CD4-positive, alpha-beta memory T cell (primary cell): Measurements from ENCODE around the gene ETV6. TPM values are rescaled to one million over a fixed set of nuclear protein-coding genes. Genes with fewer than 3 reads are reported as not detected.

Source experiments
- CTCF ChIA-PET: fragments of 350-600 bp; sonication (Branson Sonifier 250); formaldehyde crosslinking; loops from one replicate; lab custom pipeline; 2021; ENCODE audit warnings: inconsistent platforms; ENCODE audit not compliant: partially characterized antibody; lab: Charles Lee
- POLR2A ChIA-PET: fragments of 350-600 bp; sonication (Branson Sonifier 250); formaldehyde crosslinking; loops from one replicate; lab custom pipeline; 2021; ENCODE audit not compliant: partially characterized antibody; lab: Charles Lee
- DNase-seq, 5 donors: peaks; one replicate each; pipeline versions ENCODE4 v3.0.0 to v3.0.0-alpha.2; 2020 to 2022; ENCODE audit warnings: mixed read lengths in 1 of 5
- H3K27ac ChIP-seq: one replicate; pipeline ENCODE4 v1.7.0; 2013; ENCODE audit warnings: low read depth, low read length
- H3K27me3 ChIP-seq: 2 replicates; pipeline ENCODE4 v1.7.0; 2013; ENCODE audit warnings: mild to moderate bottlenecking, low read length, moderate library complexity; ENCODE audit not compliant: insufficient read depth
- H3K36me3 ChIP-seq: 2 replicates; pipeline ENCODE4 v1.7.0; 2013; ENCODE audit warnings: mild to moderate bottlenecking, low read length, moderate library complexity; ENCODE audit not compliant: insufficient read depth
- H3K4me1 ChIP-seq: 2 replicates; pipeline ENCODE4 v1.7.0; 2013; ENCODE audit warnings: mild to moderate bottlenecking, low read length, moderate library complexity; ENCODE audit not compliant: insufficient read depth
- H3K4me3 ChIP-seq, 2 donors: one replicate each; pipeline ENCODE4 v1.7.0; 2013; ENCODE audit warnings: low read length in 2 of 2, mild to moderate bottlenecking in 1 of 2
- H3K9me3 ChIP-seq, 2 donors: one replicate each; pipeline ENCODE4 v1.7.0; 2013; ENCODE audit warnings: low read length in 2 of 2, control low read depth in 1 of 2; ENCODE audit not compliant: control insufficient read depth in 1 of 2
- H3K27ac Mint-ChIP-seq, 7 donors: one replicate each; pipeline ENCODE4 v1.8.0; 2020 to 2021; ENCODE audit warnings: mixed read lengths in 7 of 7, mild to moderate bottlenecking in 6 of 7, inconsistent platforms in 3 of 7, moderate library complexity in 3 of 7
- H3K27me3 Mint-ChIP-seq, 2 donors: one replicate each; pipeline ENCODE4 v1.8.0; 2020 to 2021; ENCODE audit warnings: mixed read lengths in 2 of 2
- H3K36me3 Mint-ChIP-seq, 2 donors: one replicate each; pipeline ENCODE4 v1.8.0; 2020 to 2021; ENCODE audit warnings: mixed read lengths in 2 of 2, inconsistent platforms in 1 of 2, mild to moderate bottlenecking in 1 of 2
- H3K4me1 Mint-ChIP-seq, 4 donors: one replicate each; pipeline ENCODE4 v1.8.0; 2020 to 2021; ENCODE audit warnings: mixed read lengths in 4 of 4, mild to moderate bottlenecking in 1 of 4
- H3K4me3 Mint-ChIP-seq, 8 donors: one replicate each; pipeline ENCODE4 v1.8.0; 2020 to 2021; ENCODE audit warnings: mixed read lengths in 8 of 8, mild to moderate bottlenecking in 7 of 8, moderate library complexity in 6 of 8, inconsistent platforms in 3 of 8
- H3K9me3 Mint-ChIP-seq, 8 donors: one replicate each; pipeline ENCODE4 v1.8.0; 2020 to 2021; ENCODE audit warnings: mixed read lengths in 8 of 8, mild to moderate bottlenecking in 5 of 8, inconsistent platforms in 3 of 8, moderate library complexity in 1 of 8
- intact Hi-C: fragments of 100-400 bp; cut with micrococcal nuclease; formaldehyde crosslinking; loops from one replicate; pipeline ENCODE4 v1.15.1; 2023
- polyA plus RNA-seq, 2 donors: library from polyadenylated mRNA; unstranded; fragments of 300-500 nt; fragmentation: Illumina TruSeq; gene quantifications; one replicate each; pipeline ENCODE4 v1.2.3, GENCODE V29; 2021
- total RNA-seq, 2 experiments: library from RNA; stranded (reverse); gene quantifications; one replicate each; pipeline ENCODE4 v1.2.3, GENCODE V29; 2021

ETV6 gene
- total and polyA plus RNA-seq, 4 experiments from 2014 or later: 3.3 to 43.9 (median 25.7) TPM

DNA sequence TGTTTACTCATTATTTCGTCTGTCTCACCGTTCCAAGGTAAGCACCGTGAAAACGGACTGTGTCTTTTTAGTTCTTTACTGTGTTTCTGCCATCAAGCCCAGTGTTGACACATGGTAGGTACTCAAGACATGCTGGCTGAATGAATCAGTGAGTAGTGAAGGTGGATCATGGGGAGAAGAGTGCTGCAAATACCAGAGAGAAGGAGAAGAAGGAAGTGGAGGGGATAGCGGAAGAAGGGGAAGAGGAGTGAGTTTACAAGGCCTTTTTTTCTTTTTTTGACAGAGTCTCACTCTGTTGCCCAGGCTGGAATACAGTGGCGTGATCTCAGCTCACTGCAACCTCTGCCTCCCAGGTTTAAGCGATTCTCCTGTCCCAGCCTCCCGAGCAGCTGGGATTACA, 54.6 kb downstream of the ETV6 start:
- Histone ChIP-seq H3K36me3 (no peaks in the 10 kb centered on the region), H3K4me3 (no peak overlapping the region), H3K9me3 (no peaks in the 10 kb centered on the region), H3K4me1 (no peaks in the 10 kb centered on the region), H3K27me3 (no peaks in the 10 kb centered on the region), H3K27ac (no peak overlapping the region)
- intact Hi-C loops: no loop called here
- no peaks in the 10 kb centered on the region for H3K9me3 Mint-ChIP-seq
- H3K4me1 Mint-ChIP-seq: peaks cover 34 to 73% (median 55%) of the 10 kb centered on the region in 4 donors
- ChIA-PET CTCF (no interaction called here), POLR2A (no interaction called here)
- peak overlapping the region in 2 of 7 donors; percentile 27 to 65 for H3K27ac Mint-ChIP-seq
- H3K4me3 Mint-ChIP-seq: no peak overlapping the region
- DNase-seq: no peak
- H3K27me3 Mint-ChIP-seq: no peaks in the 10 kb centered on the region
- peaks cover 5 to 7% of the 10 kb centered on the region in 2 donors for H3K36me3 Mint-ChIP-seq

DNA sequence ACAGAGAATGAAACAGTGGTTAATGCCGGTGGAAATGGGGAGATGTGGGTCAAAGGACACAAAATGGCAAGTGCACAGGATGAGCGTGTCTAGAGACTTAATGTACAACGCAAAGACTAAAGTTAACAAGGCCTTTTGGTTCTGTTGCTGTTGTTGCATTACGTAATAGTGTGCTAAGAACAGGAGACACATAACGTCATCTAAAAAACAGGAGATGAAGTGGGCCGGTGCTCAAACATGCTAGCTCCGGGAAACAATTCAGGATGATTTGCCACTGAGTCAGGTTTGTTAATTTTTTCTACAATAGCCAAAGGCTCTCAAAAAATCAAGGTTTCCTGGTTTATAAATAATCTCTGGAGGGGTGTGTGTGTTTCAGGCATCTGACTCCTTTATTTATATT, 55.5 kb downstream of the ETV6 start:
- POLR2A ChIA-PET: no interaction called here
- intact Hi-C loops: no loop called here
- H3K9me3 Mint-ChIP-seq: no peaks in the 10 kb centered on the region
- H3K4me1 ChIP-seq: no peaks in the 10 kb centered on the region
- peak overlapping the region in 1 of 7 donors; percentile 40 for H3K27ac Mint-ChIP-seq
- no peaks in the 10 kb centered on the region for H3K27me3 Mint-ChIP-seq
- CTCF ChIA-PET: no interaction called here
- no peaks in the 10 kb centered on the region for H3K36me3 ChIP-seq
- no peak for DNase-seq
- H3K4me3 ChIP-seq: no peak overlapping the region
- H3K27ac ChIP-seq: no peak overlapping the region
- peaks cover 5 to 7% of the 10 kb centered on the region in 2 donors for H3K36me3 Mint-ChIP-seq
- peaks cover 36 to 75% (median 55%) of the 10 kb centered on the region in 4 donors for H3K4me1 Mint-ChIP-seq
- H3K9me3 ChIP-seq: no peaks in the 10 kb centered on the region
- H3K27me3 ChIP-seq: no peaks in the 10 kb centered on the region
- no peak overlapping the region for H3K4me3 Mint-ChIP-seq

DNA sequence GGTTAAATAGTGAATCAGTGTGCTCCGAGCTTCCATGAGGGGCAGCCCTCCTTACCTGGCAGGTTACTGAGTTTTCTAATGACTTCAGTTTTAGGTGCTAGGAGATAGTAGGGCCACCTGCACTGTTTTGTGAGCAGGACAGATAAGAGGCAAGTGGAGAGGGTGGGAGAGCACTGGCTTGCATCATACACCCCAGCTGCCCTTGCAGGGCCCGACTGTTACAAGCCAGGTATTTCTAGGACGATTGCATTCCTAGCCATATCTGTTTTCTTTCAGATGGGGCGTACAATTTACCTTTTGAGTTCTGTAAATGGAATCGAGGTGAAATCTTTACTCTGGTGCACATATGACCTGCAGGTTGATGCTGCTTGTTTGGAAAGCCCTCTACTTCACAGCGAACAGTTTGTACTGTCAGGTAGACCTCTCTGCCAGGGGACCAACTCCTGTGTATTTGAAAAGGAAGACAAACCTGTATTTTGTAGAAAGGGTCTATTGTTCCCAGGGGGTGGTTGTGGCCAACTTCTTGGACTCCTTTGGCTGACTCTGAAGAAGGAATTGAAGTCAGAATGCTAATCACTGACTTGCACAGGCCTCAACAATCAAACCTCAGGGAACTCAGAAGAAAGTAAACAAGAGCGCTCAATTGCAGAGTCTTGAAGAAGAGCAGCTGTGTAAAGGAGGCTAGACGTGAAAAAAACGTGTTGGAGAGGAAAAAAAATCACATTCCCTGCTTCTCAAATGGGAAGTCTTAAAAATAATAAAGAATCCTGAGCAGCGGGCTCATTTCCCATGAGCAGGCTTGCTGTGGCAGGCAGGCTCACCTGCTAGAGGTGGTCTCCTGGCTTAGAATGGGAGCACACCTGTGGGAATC, 57.3 kb downstream of the ETV6 start:
- Histone ChIP-seq H3K27me3 (no peaks in the 10 kb centered on the region), H3K4me3 (no peak overlapping the region), H3K9me3 (no peaks in the 10 kb centered on the region), H3K36me3 (no peaks in the 10 kb centered on the region), H3K4me1 (peaks cover 6% of the 10 kb centered on the region), H3K27ac (no peak overlapping the region)
- Mint-ChIP-seq H3K27ac (peak overlapping the region in 4 of 7 donors; percentile 13 to 58 (median 25)), H3K27me3 (no peaks in the 10 kb centered on the region), H3K4me1 (peaks cover 33 to 76% (median 56%) of the 10 kb centered on the region in 4 donors), H3K36me3 (peaks cover 2 to 10% of the 10 kb centered on the region in 2 donors), H3K9me3 (no peaks in the 10 kb centered on the region), H3K4me3 (no peak overlapping the region)
- ChIA-PET CTCF (no interaction called here), POLR2A (no interaction called here)
- intact Hi-C loops: no loop called here
- no peak for DNase-seq

DNA sequence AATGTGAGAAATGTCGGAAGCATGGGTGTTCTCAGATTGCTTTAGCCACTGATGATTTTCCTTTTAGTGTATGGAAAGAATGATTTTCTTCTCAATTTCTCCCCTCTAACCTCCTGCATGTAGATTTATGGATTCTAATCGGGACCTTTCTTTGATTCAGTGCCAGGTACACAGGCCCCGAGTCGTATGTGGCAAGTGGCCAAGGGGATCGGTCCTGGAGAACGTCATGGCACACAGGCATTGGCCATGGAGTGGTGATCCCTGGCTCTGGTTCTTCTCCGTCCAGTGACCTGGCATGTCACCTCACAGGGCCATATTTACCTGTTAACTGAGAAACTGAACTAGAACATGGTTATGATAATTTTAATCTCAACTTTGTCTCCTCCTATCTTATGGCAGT, 58.1 kb downstream of the ETV6 start:
- Histone ChIP-seq H3K4me1 (peaks cover 6% of the 10 kb centered on the region), H3K36me3 (no peaks in the 10 kb centered on the region), H3K27me3 (no peaks in the 10 kb centered on the region), H3K27ac (no peak overlapping the region), H3K9me3 (no peaks in the 10 kb centered on the region), H3K4me3 (no peak overlapping the region)
- Mint-ChIP-seq H3K27me3 (no peaks in the 10 kb centered on the region), H3K4me1 (peaks cover 32 to 76% (median 54%) of the 10 kb centered on the region in 4 donors), H3K4me3 (no peak overlapping the region), H3K36me3 (peaks cover 3 to 10% of the 10 kb centered on the region in 2 donors), H3K27ac (peak overlapping the region in 5 of 7 donors; percentile 8 to 72 (median 55)), H3K9me3 (no peaks in the 10 kb centered on the region)
- DNase-seq: no peak
- POLR2A ChIA-PET: no interaction called here
- intact Hi-C loops: no loop called here
- CTCF ChIA-PET: no interaction called here

DNA sequence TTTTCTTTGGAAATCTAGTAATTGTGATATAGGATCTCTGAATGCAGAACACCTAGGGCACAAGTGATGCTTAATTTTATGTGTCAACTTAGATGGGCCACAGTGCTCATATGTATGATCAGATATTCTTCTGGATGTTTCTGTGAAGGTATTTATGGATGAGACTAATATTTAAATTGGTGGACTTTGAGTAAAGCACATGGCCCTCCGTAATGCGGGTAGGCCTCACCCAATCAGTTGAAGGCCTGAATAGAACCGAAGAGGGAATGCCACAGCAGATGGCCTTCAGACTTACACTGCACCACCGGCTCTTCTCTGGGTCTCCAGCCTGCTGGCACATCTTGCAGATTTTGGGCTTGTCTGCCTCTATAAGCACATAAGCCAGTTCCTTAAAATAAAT, 60.0 kb downstream of the ETV6 start:
- Mint-ChIP-seq H3K27ac (peak overlapping the region in 5 of 7 donors; percentile 5 to 56 (median 36)), H3K4me3 (no peak overlapping the region), H3K36me3 (peaks cover 10 to 18% of the 10 kb centered on the region in 2 donors), H3K4me1 (peaks cover 37 to 83% (median 54%) of the 10 kb centered on the region in 4 donors), H3K9me3 (no peaks in the 10 kb centered on the region), H3K27me3 (no peaks in the 10 kb centered on the region)
- Histone ChIP-seq H3K36me3 (no peaks in the 10 kb centered on the region), H3K4me3 (no peak overlapping the region), H3K27me3 (no peaks in the 10 kb centered on the region), H3K27ac (no peak overlapping the region), H3K9me3 (no peaks in the 10 kb centered on the region), H3K4me1 (peaks cover 6% of the 10 kb centered on the region)
- DNase-seq: no peak
- ChIA-PET CTCF (no interaction called here), POLR2A (no interaction called here)
- intact Hi-C loops: no loop called here

DNA sequence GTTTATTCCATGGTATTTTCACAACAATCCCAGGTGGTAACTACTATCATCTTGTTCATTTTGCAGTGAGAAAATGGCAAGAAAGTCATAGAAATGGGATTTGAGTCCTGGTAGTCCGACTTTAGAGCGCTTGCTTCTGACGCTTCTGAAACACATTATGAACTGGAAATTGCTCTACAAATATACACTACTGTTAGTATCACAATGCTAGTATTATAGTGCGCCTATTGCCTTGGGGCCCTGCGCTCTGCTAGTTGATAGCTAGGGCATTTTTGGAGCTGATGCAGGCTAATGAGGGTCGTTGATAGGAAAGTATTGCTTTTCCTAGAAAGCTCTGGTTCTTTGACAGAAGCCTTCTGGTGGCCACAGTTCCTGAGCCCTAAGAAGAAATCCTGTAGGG, 61.0 kb downstream of the ETV6 start:
- Mint-ChIP-seq H3K4me3 (peak overlapping the region in 1 of 8 donors; percentile 28), H3K9me3 (no peaks in the 10 kb centered on the region), H3K36me3 (peaks cover 17 to 26% of the 10 kb centered on the region in 2 donors), H3K4me1 (peaks cover 37 to 84% (median 52%) of the 10 kb centered on the region in 4 donors), H3K27ac (no peak overlapping the region), H3K27me3 (no peaks in the 10 kb centered on the region)
- Histone ChIP-seq H3K27me3 (no peaks in the 10 kb centered on the region), H3K36me3 (no peaks in the 10 kb centered on the region), H3K27ac (no peak overlapping the region), H3K9me3 (no peaks in the 10 kb centered on the region), H3K4me3 (no peak overlapping the region), H3K4me1 (peaks cover 6% of the 10 kb centered on the region)
- DNase-seq: no peak
- POLR2A ChIA-PET: interaction anchor here (0.5 to 1.0 kb wide), 2 partner anchors 11 to 31 kb away, joined by 3 read pairs; no protein-coding TSS in a partner anchor
- intact Hi-C loops: no loop called here
- CTCF ChIA-PET: interaction anchor here (0.8 kb wide), 1 partner anchor 89 kb away, joined by 3 read pairs; no protein-coding TSS in a partner anchor

DNA sequence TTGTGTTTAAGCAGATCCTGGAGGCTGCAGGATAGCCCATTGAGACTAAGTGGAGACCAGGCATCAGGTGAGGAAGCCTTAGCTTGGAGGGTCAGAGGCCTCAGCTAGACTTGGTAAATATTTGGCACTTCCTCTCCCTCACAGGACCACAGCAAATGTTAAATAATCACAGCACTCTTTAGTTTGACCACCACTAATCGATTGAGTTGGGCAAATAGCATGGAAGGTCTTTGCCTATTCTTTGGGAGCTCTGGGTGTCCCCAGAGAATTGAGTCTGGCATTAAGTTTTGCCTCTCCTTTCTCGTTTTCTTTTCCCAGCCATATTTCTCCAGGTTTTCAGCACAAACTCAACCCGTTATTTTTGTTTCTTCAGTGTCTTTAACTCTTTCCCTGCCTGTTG, 61.4 kb downstream of the ETV6 start:
- H3K27ac Mint-ChIP-seq: peak overlapping the region in 1 of 7 donors; percentile 68
- H3K4me3 ChIP-seq: no peak overlapping the region
- ChIA-PET CTCF (interaction anchor here (0.8 kb wide), 1 partner anchor 90 kb away, joined by 3 read pairs; no protein-coding TSS in a partner anchor), POLR2A (interaction anchor here (0.5 to 1.0 kb wide), 2 partner anchors 11 to 32 kb away, joined by 3 read pairs; no protein-coding TSS in a partner anchor)
- intact Hi-C loops: no loop called here
- no peaks in the 10 kb centered on the region for H3K9me3 Mint-ChIP-seq
- H3K9me3 ChIP-seq: no peaks in the 10 kb centered on the region
- no peaks in the 10 kb centered on the region for H3K27me3 ChIP-seq
- DNase-seq: no peak
- no peaks in the 10 kb centered on the region for H3K27me3 Mint-ChIP-seq
- peak overlapping the region in 1 of 8 donors; percentile 28 for H3K4me3 Mint-ChIP-seq
- H3K4me1 Mint-ChIP-seq: peaks cover 37 to 84% (median 49%) of the 10 kb centered on the region in 4 donors
- H3K36me3 Mint-ChIP-seq: peaks cover 17 to 30% of the 10 kb centered on the region in 2 donors
- H3K36me3 ChIP-seq: no peaks in the 10 kb centered on the region
- peaks cover 6% of the 10 kb centered on the region for H3K4me1 ChIP-seq
- H3K27ac ChIP-seq: no peak overlapping the region
